ENCODE measurements around the gene WHAMM. TPM values are rescaled to one million over a fixed set of nuclear protein-coding genes. Genes with fewer than 3 reads are reported as not detected.
"Not testable (repeated sequence)": the region's sequence is repeated elsewhere in the genome, so short reads cannot be mapped to it uniquely, and the experiment has no call there.

The WHAMM gene
- total RNA-seq: 10 to 100 TPM; 11.9 to 13.1 TPM

- no peaks in the 10 kb centered on the region for H3K27me3 ChIP-seq
- peak within 1 kb of the TSS; percentile 77 for H3K4me3 ChIP-seq
- intact Hi-C loops (cut with DNase I): loop anchor here (10.0 kb wide), 1 partner anchor 265 kb away; the partner anchor contains the start of gene RPS17
- peak within 1 kb of the TSS; percentile 100 for H3K27ac ChIP-seq
- peak; percentile 99 for DNase-seq
- no peak for TF ChIP-seq CTCF (IDR thresholded peaks at IDR 0.05)
- peak within 1 kb of the TSS; percentile 87 to 94 for H3K9ac ChIP-seq (ENCODE audit: low read depth in 2 of 2, low read length in 2 of 2)
- H3K36me3 ChIP-seq: no peaks in the 10 kb centered on the region
- H3K9me3 ChIP-seq: no peaks in the 10 kb centered on the region
- H3K4me1 ChIP-seq: no peaks in the 10 kb centered on the region
These were observed at the start of gene WHAMM for GRCh38 chr15:82809308-82810060. WHAMM (plus strand) TSS chr15:82809628; CDS start chr15:82809727, 99 bp downstream.

- Histone ChIP-seq H3K4me3 (no peak overlapping the region), H3K36me3 (no peaks in the 10 kb centered on the region), H3K27ac (no peak overlapping the region), H3K9ac (ENCODE audit: low read depth in 2 of 2, low read length in 2 of 2) (no peak overlapping the region), H3K9me3 (no peaks in the 10 kb centered on the region), H3K27me3 (no peaks in the 10 kb centered on the region), H3K4me1 (no peaks in the 10 kb centered on the region)
- TF ChIP-seq CTCF (IDR thresholded peaks at IDR 0.05): no peak
- intact Hi-C loops (cut with DNase I): no loop called here
- DNase-seq: no peak
These were observed 45.9 kb upstream of the WHAMM start for GRCh38 chr15:82763361-82764116.

- Histone ChIP-seq H3K9me3 (no peaks in the 10 kb centered on the region), H3K4me1 (no peaks in the 10 kb centered on the region), H3K9ac (ENCODE audit: low read depth in 2 of 2, low read length in 2 of 2) (no peak overlapping the region), H3K27me3 (no peaks in the 10 kb centered on the region), H3K27ac (no peak overlapping the region), H3K4me3 (no peak overlapping the region), H3K36me3 (no peaks in the 10 kb centered on the region)
- no peak for DNase-seq
- no peak for TF ChIP-seq CTCF (IDR thresholded peaks at IDR 0.05)
- intact Hi-C loops (cut with DNase I): no loop called here
These were observed 45.3 kb upstream of the WHAMM start for GRCh38 chr15:82764117-82764490.

- TF ChIP-seq CTCF (IDR thresholded peaks at IDR 0.05): no peak
- Histone ChIP-seq H3K27ac (no peak overlapping the region), H3K4me1 (no peaks in the 10 kb centered on the region), H3K36me3 (no peaks in the 10 kb centered on the region), H3K4me3 (no peak overlapping the region), H3K9me3 (no peaks in the 10 kb centered on the region), H3K9ac (ENCODE audit: low read depth in 2 of 2, low read length in 2 of 2) (no peak overlapping the region), H3K27me3 (no peaks in the 10 kb centered on the region)
- intact Hi-C loops (cut with DNase I): no loop called here
- DNase-seq: no peak
These were observed 44.7 kb upstream of the WHAMM start for GRCh38 chr15:82764740-82765139.

GRCh38 chr15:82766201-82766600 is 43.2 kb upstream of the WHAMM start:
- H3K9ac ChIP-seq (ENCODE audit: low read depth in 2 of 2, low read length in 2 of 2); H3K9me3 ChIP-seq; H3K36me3 ChIP-seq; intact Hi-C loops (cut with DNase I); H3K4me3 ChIP-seq; H3K27ac ChIP-seq; H3K27me3 ChIP-seq; DNase-seq; H3K4me1 ChIP-seq: not testable (repeated sequence)
